ENCODE measurements around the gene CDH22.

Gene CDH22

DNA sequence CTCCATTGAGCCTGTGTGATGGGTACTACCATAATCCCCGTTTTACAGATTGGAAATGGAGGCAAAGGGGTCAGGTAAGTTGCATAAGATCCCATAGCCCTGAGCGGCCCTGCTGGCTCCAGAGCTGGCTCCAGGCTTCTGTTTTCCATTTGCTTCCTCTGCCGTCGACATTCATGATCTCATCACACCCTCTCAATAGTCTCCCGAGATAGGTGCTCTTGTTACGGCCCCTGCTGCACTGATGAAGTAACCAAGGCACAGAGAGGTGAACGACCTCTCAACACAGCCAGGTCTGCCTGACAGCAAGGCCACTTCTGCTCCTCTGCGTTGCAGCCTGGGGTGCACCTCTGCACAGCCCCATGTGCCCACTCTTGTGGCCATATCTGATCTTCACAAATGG, 16.9 kb downstream of the CDH22 start:
- Histone ChIP-seq H3K9me3 (ENCODE audit: insufficient read depth, low read length) (no peaks in the 10 kb centered on the region), H3K79me2 (ENCODE audit: low read length) (no peaks in the 10 kb centered on the region), H3K9ac (ENCODE audit: low read length) (no peak overlapping the region), H3K4me1 (ENCODE audit: low read length) (no peaks in the 10 kb centered on the region), H3K36me3 (replicated peaks; ENCODE audit: low read depth, low read length) (no peaks in the 10 kb centered on the region), H4K20me1 (ENCODE audit: insufficient read depth, low read length) (peaks cover 3% of the 10 kb centered on the region; the same call in 1 of the 2 replicates), H3K4me3 (ENCODE audit: low read length) (no peak overlapping the region), H3K27me3 (ENCODE audit: low read depth, low read length) (peaks cover 80% of the 10 kb centered on the region), H3K27ac (ENCODE audit: low read length) (no peak overlapping the region), H2AFZ (ENCODE audit: low read depth, low read length) (no peak overlapping the region), H3K4me2 (ENCODE audit: low read length) (no peak overlapping the region)
- TF ChIP-seq, protein P1, sequence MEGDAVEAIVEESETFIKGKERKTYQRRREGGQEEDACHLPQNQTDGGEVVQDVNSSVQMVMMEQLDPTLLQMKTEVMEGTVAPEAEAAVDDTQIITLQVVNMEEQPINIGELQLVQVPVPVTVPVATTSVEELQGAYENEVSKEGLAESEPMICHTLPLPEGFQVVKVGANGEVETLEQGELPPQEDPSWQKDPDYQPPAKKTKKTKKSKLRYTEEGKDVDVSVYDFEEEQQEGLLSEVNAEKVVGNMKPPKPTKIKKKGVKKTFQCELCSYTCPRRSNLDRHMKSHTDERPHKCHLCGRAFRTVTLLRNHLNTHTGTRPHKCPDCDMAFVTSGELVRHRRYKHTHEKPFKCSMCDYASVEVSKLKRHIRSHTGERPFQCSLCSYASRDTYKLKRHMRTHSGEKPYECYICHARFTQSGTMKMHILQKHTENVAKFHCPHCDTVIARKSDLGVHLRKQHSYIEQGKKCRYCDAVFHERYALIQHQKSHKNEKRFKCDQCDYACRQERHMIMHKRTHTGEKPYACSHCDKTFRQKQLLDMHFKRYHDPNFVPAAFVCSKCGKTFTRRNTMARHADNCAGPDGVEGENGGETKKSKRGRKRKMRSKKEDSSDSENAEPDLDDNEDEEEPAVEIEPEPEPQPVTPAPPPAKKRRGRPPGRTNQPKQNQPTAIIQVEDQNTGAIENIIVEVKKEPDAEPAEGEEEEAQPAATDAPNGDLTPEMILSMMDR (IDR thresholded peaks at IDR 0.05; ENCODE audit: low read depth, low read length), result no peak
- no peak for TF ChIP-seq EZH2phosphoT487 (IDR thresholded peaks at IDR 0.05; ENCODE audit: low read depth)

DNA sequence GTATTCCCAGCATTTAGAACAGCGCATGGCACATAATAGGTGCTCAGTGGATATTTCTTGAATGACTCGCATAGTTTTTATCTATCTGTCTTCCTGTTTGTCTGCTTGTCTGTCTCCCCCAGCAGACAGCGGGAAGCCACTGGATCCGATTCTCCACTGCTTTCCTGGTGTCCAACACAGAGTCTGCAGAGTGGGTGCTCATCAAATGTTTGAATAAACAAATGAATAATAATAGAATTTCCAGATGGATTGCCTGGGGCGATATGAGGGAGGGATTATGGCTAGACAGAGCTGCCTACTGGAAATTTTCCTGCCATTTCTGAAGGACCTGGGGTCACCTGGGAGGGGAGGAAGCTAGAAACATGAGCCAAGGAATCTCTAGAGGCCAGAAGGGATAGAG, 18.9 kb downstream of the CDH22 start:
- no peak overlapping the region for H2AFZ ChIP-seq (ENCODE audit: low read depth, low read length)
- no peaks in the 10 kb centered on the region for H3K4me1 ChIP-seq (ENCODE audit: low read length)
- no peak overlapping the region for H3K4me3 ChIP-seq (ENCODE audit: low read length)
- H4K20me1 ChIP-seq (ENCODE audit: insufficient read depth, low read length), result peaks cover 3% of the 10 kb centered on the region; the same call in 1 of the 2 replicates
- H3K36me3 ChIP-seq (replicated peaks; ENCODE audit: low read depth, low read length), result no peaks in the 10 kb centered on the region
- peaks cover 80% of the 10 kb centered on the region for H3K27me3 ChIP-seq (ENCODE audit: low read depth, low read length)
- no peak overlapping the region for H3K27ac ChIP-seq (ENCODE audit: low read length)
- no peaks in the 10 kb centered on the region for H3K79me2 ChIP-seq (ENCODE audit: low read length)
- no peak overlapping the region for H3K9ac ChIP-seq (ENCODE audit: low read length)
- H3K9me3 ChIP-seq (ENCODE audit: insufficient read depth, low read length), result no peaks in the 10 kb centered on the region
- TF ChIP-seq, protein P1 (IDR thresholded peaks at IDR 0.05; ENCODE audit: low read depth, low read length), result no peak
- no peak for TF ChIP-seq EZH2phosphoT487 (IDR thresholded peaks at IDR 0.05; ENCODE audit: low read depth)
- no peak overlapping the region for H3K4me2 ChIP-seq (ENCODE audit: low read length)

- Histone ChIP-seq H3K27ac (ENCODE audit: low read length) (no peak overlapping the region), H3K4me2 (ENCODE audit: low read length) (no peak overlapping the region), H3K9ac (ENCODE audit: low read length) (no peak overlapping the region), H3K4me3 (ENCODE audit: low read length) (no peak overlapping the region), H3K79me2 (ENCODE audit: low read length) (no peaks in the 10 kb centered on the region), H4K20me1 (ENCODE audit: insufficient read depth, low read length) (no peaks in the 10 kb centered on the region), H2AFZ (ENCODE audit: low read depth, low read length) (no peak overlapping the region), H3K9me3 (ENCODE audit: insufficient read depth, low read length) (no peaks in the 10 kb centered on the region), H3K4me1 (ENCODE audit: low read length) (no peaks in the 10 kb centered on the region), H3K36me3 (replicated peaks; ENCODE audit: low read depth, low read length) (no peaks in the 10 kb centered on the region), H3K27me3 (ENCODE audit: low read depth, low read length) (peaks cover 84% of the 10 kb centered on the region)
- TF ChIP-seq, protein P1 (IDR thresholded peaks at IDR 0.05; ENCODE audit: low read depth, low read length), result no peak
- no peak for TF ChIP-seq EZH2phosphoT487 (IDR thresholded peaks at IDR 0.05; ENCODE audit: low read depth)
Measured at GRCh38 chr20:46286977-46287376, 21.3 kb downstream of the CDH22 start.

GRCh38 chr20:46286382-46286781, 21.9 kb downstream of the CDH22 start:
- no peak overlapping the region for H2AFZ ChIP-seq (ENCODE audit: low read depth, low read length)
- no peak for TF ChIP-seq EZH2phosphoT487 (IDR thresholded peaks at IDR 0.05; ENCODE audit: low read depth)
- TF ChIP-seq, protein P1 (IDR thresholded peaks at IDR 0.05; ENCODE audit: low read depth, low read length), result no peak
- H3K79me2 ChIP-seq (ENCODE audit: low read length), result no peaks in the 10 kb centered on the region
- H3K9ac ChIP-seq (ENCODE audit: low read length), result no peak overlapping the region
- H3K4me2 ChIP-seq (ENCODE audit: low read length), result no peak overlapping the region
- no peaks in the 10 kb centered on the region for H3K36me3 ChIP-seq (replicated peaks; ENCODE audit: low read depth, low read length)
- no peaks in the 10 kb centered on the region for H3K9me3 ChIP-seq (ENCODE audit: insufficient read depth, low read length)
- no peak overlapping the region for H3K27ac ChIP-seq (ENCODE audit: low read length)
- peaks cover 84% of the 10 kb centered on the region for H3K27me3 ChIP-seq (ENCODE audit: low read depth, low read length)
- no peaks in the 10 kb centered on the region for H3K4me1 ChIP-seq (ENCODE audit: low read length)
- H4K20me1 ChIP-seq (ENCODE audit: insufficient read depth, low read length), result no peaks in the 10 kb centered on the region
- H3K4me3 ChIP-seq (ENCODE audit: low read length), result no peak overlapping the region
